GM19324 (cell line): ENCODE results near the gene IL17B.
A peak's percentile ranks its signal among the peaks of the same experiment; 100 is the strongest.

ENCODE experiments used
- ATAC-seq: cut with Tn5 transposase; IDR thresholded peaks from one replicate; pipeline ENCODE4 v1.9.1; 2021; ENCODE audit warnings: mild to moderate bottlenecking, moderate library complexity; ENCODE audit not compliant: unreplicated experiment, low FRiP score

Gene IL17B

GRCh38 chr5:149381261-149381985 is 2.3 kb upstream of the IL17B start:
- no peak for ATAC-seq

- ATAC-seq: no peak
Measured at GRCh38 chr5:149380466-149381121, 1.5 kb upstream of the IL17B start.

GRCh38 chr5:149379818-149380374 is 804 bp upstream of the IL17B start:
- no peak for ATAC-seq

GRCh38 chr5:149378241-149378820 is 761 bp downstream of the IL17B start:
- no peak for ATAC-seq

- ATAC-seq: no peak
Measured at GRCh38 chr5:149376711-149377447, 2.2 kb downstream of the IL17B start.

GRCh38 chr5:149376104-149376503 is 3.0 kb downstream of the IL17B start:
- ATAC-seq: no peak

GRCh38 chr5:149375434-149375833 is 3.7 kb downstream of the IL17B start:
- no peak for ATAC-seq

- ATAC-seq: no peak
Measured at GRCh38 chr5:149374801-149375200, 4.3 kb downstream of the IL17B start.

- ATAC-seq: no peak
Measured at GRCh38 chr5:149374303-149374702, 4.8 kb downstream of the IL17B start.

GRCh38 chr5:149372932-149373331 is 6.2 kb downstream of the IL17B start:
- no peak for ATAC-seq

- ATAC-seq: no peak
Measured at GRCh38 chr5:149372076-149372795, 6.9 kb downstream of the IL17B start.

- ATAC-seq: no peak
Measured at GRCh38 chr5:149371296-149371962, 7.7 kb downstream of the IL17B start.

- no peak for ATAC-seq
Measured at GRCh38 chr5:149370878-149371277, 8.2 kb downstream of the IL17B start.

GRCh38 chr5:149367972-149368645 is 11.0 kb downstream of the IL17B start:
- ATAC-seq: no peak

- ATAC-seq: peak; percentile 60
Measured at GRCh38 chr5:149367249-149367971, 11.7 kb downstream of the IL17B start.

- ATAC-seq: no peak
Measured at GRCh38 chr5:149366169-149366729, 12.8 kb downstream of the IL17B start.

- no peak for ATAC-seq
Measured at GRCh38 chr5:149365418-149365817, 13.7 kb downstream of the IL17B start.

- no peak for ATAC-seq
Measured at GRCh38 chr5:149364719-149365118, 14.4 kb downstream of the IL17B start.
